ENCODE data around the gene MTPN.

Gene MTPN

DNA sequence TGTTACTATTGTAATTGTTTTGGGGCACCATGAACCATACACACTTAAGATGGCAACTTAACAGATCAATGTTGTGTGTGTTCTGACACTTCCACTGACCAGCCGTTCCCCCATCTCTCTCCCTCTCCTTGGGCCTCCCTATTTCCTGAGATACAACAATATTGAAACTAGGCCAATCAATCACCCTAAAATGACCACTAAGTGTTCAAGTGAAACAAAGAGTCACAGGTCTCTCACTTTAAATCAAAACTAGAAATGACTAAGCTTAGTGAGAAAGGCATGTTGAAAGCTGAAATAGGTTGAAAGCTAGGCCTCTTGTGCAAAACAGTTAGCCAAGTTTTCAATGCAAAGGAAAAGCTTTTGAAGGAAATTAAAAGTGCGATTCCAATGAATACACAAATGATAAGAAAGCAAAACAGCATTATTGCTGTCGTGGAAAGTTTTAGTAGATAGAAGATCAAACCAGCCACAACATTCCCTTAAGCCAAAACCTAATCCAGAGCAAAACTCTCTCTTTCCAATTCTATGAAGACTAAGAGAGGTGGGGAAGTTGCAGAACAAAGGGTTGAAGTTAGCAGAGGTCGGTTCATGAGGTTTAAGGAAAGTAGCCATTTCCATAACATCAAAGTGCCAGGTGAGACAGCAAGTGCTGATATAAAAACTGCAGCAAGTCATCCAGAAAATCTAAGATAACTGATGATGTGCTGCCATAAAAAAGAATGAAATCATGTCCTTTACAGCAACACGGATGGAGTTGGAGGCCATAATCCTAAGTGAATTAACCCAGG lies 90.6 kb downstream of the MTPN start:
- DNase-seq (ENCODE audit: low read depth in 2 of 2): no peak

DNA sequence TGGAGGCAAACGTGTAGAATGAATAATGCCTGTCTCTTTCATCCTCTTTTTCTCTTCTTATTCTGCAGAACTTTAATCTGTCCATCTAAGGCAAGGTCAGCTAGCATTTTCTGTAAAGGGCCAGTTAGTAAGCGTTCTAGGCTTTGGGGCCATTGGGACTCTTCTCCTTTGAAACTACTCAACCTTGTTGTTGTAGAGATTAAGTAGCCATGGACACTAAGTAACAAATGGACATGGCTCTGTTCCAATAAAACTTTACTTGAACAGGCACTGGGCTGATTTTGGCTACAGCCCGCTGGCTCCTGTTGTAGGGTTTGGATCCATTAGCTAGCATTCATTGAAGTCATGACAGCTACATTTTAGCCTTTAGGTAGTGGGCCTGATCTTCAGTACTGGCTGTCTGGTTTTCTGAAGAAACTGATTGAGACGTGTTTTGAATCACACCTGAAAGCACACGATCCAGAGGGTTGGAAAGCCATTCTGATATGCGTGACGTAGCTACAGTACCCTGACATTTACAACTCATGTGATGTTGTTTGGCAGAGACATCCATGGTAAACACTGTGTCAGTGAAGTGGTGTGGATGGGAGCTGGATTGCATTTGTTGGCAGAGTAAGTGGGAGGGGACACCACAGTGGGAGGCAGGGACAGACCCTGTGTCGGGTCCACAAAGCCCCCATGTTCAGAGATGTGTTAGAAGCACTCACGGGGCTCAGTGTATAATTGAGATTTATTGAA lies 92.5 kb downstream of the MTPN start:
- no peak for DNase-seq (ENCODE audit: low read depth in 2 of 2)

DNA sequence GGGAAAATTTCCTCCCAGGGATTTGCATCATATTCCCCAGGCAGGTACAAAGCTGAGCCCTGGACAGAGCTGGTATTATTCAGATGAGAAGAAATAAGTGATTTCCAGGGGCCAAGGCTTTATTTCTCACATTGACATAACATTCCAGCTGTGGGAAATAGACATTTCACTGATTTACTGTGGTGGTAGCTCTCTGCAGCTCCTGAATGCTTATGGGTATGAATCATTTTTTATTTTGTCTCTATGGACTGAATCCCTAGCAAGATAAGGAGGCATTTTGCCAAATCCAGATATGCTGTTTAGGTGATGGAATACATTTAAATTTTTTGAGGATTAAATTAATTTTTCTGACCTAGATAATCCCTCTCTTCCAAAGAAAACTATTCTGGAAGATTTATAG lies 97.9 kb downstream of the MTPN start:
- no peak for DNase-seq (ENCODE audit: low read depth in 2 of 2)

DNA sequence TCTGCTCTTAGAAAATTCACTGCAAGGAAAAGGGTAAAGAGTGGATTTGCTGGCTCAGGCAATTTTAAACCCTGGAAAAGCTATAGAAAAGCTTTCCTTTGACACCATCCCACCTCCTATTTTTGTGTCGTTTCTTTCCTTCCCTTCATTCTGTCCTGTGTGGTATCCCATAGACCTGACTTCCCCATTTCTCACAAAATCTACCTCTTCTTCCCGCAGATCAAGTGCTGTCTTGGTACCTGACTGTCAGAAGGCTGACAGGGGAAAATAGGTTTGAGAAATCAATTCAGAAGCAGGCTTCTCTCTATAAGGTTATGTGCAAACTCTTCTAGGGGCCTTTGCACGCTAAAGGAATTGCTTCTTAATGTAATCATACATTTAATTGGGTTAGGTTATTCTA lies 98.9 kb downstream of the MTPN start:
- DNase-seq (ENCODE audit: low read depth in 2 of 2): no peak

DNA sequence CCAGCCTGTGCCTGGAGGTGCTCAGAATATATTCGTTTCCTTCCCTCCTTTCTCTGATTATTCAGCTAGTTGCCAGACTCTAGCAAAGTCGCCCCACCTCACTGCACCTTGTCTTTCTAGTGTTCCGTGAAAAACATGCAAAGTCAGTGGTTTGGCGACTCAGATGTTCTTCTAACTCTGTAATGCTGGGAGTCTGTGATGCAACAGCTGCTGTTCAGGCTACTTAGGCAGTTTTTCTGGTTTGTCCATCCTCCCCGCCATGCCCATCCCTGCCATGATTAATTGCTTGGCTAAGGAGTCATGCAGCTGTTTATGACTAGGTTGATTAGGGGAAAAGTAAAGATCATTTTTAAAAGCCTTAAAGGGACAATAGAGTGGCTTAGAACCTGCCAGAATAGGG lies 99.4 kb downstream of the MTPN start:
- no peak for DNase-seq (ENCODE audit: low read depth in 2 of 2)
